NOMO-1 (cell line): Measurements from ENCODE around the gene CISH.
A peak's percentile ranks its signal among the peaks of the same experiment; 100 is the strongest.

Source experiments
- DNase-seq, 2 experiments: peaks; one replicate each; lab custom pipeline; 2025; ENCODE audit not compliant: unreplicated experiment in 2 of 2; lab: John Stamatoyannopoulos, UW

The CISH gene, protein sequence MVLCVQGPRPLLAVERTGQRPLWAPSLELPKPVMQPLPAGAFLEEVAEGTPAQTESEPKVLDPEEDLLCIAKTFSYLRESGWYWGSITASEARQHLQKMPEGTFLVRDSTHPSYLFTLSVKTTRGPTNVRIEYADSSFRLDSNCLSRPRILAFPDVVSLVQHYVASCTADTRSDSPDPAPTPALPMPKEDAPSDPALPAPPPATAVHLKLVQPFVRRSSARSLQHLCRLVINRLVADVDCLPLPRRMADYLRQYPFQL

DNA sequence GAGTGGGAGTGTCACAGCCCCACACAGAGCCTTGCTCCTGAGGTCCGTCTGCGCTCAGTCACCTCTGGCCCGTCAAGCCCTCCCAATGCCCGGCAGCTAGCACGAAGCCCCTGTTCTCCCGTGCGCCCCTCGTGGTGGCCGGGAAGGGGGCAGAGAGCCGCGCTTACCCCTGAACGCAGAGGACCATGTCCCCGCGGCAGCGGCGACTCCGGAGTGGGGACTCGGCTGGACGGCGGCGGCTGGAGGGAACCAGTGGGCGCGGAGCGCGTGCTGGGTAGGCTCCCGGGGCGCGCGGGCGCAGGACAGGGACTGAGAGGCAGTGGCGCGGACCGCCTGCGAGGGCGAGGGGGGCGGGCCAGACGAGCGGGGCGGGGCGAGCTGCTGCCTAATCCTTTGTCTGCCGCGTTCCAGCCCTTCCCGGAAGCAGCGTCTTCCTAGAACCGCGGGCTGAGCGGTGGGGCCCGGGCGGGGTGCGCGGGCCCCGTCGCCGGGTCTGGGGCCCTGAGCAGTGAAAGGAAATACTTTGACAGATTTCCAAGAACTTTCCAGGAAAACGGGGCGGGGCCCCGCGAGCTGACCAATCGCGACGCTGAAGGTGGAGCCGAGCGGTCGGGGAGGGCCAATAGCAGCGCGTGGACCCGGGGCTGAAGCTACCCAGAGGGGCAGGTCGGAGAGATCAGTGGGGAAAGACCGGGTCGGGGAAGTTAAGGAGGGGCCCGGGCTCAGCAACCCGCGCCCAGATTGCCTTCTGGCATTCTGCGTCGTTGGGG is at the start of gene CISH:
TSS of gene CISH (minus strand) at position 311 of the 770 bp plus-strand sequence. CDS start at position 187, 124 bp downstream.
- peak; percentile 97 to 98 for DNase-seq

DNA sequence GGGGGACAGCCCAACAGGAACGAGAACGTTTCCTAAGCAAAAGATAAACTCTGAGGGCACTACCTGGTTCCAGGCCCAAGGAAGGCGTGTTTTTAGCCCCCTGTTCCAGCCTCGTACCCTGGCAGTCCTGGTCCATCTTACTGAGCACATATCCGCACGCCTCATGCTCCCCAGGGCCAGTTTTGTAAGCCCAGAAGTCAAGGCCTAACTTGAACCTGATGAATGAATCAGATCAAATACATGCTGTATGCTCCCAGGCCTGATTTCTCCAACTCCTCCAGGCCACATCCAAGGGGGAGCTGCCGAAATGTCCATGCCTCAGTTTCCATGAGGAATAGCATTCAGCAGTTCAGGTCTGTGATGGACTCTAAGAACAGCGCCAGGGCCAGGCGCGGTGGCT is 48.8 kb upstream of the CISH start:
- DNase-seq: no peak

DNA sequence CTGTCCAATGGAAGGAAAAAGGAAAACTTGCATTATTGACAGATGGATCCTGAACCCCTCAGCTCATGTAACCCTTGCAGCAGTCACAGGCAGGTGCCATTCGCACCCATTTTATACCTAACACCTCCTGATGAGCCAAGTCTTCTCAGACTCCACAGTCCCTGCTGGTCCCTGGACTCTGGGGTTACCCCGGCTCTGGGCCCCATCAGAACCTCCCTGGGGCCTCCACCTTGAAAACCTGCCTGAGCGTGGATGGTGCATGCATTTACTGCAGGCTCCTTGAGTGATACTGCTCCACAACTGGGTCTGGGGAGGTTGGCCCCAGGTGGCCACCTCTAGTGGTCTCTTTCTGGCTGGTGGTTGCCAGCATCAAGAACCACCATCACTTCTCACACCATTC is 47.3 kb upstream of the CISH start:
- no peak for DNase-seq

DNA sequence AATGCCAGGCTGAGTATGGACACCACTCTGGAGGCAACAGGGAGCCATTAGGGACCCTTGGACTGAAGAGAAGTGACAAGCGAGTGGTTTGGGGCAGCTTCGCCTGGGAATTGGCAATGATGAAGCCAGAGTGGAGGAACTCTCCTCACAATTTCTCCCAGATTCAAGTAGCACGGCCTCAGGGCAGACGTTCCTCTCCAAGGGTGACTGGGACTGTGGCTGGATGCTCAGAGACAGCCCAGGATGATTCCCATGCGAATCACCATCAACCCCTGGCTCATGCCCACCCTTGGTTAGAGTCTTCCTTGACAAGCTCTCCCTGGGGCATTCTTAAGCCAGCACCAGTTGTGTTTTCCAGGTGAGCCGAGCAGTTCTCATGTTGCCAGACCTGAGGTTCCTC is 46.8 kb upstream of the CISH start:
- DNase-seq: no peak

DNA sequence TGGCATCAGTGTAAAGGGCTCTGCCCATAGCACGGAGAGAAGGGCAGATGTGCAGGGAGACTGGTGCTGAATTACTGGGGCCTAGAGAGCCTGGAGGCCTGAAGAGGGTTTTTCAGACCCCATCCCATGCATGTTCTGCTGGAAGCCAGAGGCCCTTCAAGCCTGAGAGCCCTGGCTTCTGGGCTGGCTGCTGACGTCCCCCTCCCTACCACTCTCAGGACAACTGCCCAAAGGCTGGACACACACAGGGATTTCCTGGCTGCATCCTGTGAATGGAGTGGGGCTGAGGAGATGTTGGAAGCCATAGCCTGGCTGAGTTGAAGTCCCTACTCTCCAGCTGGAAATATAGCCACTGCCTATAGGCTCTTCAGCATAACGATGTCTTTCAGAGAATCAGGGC is 46.2 kb upstream of the CISH start:
- DNase-seq: no peak

DNA sequence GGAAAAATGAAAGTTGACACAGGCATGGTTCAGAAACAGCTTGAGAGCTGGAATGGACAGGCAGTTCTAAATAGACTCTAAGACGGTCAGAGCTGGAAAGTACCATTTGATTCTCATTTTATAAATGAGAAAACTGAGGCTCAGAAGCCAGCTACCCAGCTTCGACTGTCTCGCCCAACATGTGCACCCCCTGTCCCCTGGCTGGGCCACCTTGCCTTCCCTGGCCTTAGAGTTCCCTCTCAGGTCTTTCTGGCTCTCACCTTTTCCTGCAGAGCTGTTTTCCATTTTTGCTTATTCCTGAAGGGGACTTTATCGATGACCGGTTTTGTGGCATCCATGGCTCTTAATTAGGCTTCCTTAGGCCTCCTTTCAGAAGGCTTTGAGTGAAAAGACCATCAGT is 45.8 kb upstream of the CISH start:
- no peak for DNase-seq

DNA sequence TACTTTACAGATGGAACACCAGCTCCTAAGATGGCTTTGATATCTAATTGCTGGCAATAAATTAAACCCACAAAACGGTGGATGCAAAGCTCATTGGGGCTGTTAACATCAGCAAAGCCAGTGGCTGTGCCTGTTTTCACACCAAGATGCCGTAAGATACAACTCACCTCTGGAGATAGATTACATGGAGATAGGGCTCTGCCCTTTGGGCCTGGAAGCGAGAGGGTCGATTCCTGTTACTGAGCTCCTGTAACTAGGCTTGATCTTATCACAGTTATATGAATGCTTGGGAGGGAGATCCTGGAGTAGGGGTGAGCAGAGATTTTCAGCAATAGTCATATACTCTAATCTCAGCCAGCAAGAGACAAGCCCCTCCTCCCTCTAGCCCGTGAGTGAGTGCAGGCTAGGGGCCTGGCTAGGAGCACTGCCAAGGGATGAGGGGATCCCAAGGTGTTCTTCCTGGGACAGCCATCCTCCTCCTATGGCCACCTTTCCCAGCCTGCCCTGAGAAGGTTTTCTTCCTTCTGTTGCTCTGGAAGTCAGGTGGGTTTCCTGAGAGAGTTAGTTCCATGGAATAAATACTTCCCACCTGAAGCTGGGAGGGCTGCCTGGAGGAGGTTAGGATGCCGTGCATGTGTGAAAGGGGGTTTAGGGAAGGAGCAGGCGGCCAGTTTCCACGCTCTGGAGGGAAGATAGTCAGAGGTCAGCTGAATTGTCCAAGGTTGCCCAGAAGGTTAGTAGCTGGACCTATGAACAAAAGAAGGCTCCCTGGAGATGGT is 45.0 kb upstream of the CISH start:
- DNase-seq: no peak

DNA sequence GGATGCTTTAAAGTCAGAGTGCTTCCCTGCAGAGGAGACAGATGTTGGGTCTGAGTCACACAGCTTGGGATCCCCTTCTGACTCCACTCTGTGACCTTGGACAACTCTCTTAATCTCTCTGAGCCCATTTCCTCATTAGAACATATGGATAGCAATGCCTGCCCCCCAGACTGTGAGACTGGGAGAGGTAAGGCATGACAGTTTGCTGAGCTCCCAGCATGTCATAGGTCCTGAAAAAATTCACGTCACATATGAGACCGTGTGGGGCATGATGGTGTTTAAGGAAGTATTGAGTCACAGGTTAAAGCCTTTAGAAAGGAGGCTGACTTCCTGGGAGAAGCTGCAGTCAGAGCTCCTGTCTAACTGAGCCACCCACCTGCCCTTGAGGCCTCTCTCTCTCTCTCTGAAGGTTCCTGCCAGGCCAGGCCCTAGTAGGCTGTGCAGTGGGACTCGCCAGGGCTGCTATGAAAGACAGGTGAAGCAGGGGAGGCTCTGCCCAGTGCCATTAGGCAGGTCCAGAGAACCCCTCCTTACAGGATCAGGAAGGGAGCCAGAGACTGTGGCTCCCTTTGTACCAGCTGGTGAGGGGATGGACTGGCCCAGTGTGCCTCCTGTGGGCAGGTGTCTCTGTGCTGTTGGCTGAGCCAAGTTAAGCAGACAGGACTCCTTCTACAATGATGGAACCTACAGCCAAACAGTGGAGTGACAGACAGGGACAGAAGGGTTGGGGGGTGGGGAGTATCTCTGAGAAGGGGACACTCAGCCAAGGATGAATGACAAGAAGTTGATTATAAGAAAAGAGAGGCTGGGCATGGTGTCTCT is 43.6 kb upstream of the CISH start:
- no peak for DNase-seq

DNA sequence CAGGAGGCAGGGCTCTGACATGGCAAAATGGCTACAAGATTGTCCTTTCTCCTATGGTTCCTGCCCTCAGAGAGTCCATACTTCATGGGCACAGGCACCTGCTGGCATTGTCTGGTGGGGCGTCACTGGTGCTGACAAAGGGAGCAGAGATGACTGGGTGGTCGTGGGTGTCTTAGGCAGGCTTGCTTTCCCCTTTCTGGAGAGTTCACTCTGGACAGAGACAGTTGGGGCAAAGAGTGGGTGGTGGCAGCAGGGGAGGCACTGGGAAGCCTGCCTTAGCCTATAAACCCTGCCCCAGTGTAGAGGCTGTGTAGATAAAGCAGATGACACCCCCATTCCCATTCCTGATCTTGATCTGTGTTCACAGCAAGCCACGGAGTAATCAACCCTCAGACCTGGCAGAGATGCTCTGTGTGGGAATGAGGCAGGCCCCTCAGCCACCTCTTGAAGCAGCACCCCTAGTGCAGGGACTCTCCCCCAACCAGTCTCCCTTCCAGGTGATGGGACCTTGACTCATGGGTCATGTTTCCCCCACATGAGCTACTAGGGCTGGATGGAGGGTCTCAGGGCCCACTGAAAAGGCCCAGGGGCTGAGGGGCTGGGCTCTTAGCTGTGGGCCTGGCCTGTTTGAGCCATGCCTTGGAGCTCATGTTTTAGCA is 42.5 kb upstream of the CISH start:
- DNase-seq: no peak

DNA sequence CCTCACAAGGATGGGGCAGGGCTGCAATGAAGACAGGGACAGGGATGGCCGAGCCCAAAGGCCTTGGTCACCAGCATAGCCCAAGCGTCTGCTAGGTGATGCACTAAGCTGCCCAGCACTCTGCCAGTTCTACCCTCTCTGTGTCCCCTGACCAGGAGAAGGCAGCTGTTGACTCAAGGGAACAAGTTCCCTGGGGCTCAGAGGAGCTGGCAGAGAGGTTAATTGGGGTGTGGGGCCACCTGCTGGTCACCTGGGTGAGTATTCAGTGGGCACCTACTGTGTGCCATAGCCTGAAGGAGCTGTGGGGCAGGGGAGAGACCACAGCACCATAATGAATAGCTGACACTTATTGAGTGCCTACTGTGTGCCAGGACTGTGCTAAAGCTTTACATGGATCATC is 41.1 kb upstream of the CISH start:
- peak in 1 of 2 experiments; percentile 30 for DNase-seq

DNA sequence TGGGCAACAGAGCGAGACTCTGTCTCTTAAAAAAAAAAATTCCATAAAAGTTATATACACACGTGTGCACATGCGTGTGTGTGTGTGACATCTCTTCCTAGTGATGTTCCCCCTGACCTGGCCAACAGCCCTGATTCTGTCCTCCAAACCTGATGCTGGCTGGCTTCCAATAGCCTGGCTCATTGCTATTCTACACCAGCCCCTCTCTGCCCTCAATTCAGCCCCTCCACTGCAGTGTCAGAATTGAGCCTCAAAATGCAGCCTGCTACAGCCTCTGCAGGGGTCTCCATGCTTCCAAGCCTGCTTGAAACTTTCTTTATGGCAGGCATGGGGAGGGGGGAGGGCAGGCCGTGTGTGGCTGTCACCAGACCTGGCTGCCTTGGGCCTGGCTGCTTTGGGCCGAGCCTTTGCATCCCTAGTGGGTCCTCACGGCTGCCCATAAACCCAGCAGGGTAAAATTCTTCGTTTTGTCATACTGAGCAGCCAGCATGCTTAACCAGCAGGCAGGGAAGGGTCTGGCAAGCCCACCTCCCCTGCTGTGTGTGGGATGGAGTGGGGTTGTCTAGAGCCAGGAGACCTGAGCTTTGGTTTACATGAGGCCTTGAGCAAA is 40.5 kb upstream of the CISH start:
- no peak for DNase-seq

DNA sequence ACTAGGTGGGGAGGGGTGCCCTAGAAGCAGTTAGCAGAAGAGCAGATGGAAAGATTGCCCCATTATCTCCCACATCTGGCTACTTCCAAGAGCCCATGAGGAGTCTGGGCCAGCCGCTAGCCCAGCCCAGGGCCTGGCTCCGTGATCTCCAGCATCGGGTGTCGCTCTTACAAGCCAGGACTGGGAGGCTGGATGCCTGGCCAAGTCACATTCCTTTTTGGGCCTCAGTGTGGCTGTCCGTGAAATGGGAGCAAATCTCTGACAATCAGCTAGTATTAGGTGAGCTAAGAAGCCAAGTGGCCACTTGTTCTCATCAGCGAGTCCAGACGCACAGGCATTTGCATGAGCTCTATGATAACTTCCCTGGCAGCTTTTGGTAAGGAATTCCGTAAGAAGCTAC is 39.9 kb upstream of the CISH start:
- DNase-seq: no peak

DNA sequence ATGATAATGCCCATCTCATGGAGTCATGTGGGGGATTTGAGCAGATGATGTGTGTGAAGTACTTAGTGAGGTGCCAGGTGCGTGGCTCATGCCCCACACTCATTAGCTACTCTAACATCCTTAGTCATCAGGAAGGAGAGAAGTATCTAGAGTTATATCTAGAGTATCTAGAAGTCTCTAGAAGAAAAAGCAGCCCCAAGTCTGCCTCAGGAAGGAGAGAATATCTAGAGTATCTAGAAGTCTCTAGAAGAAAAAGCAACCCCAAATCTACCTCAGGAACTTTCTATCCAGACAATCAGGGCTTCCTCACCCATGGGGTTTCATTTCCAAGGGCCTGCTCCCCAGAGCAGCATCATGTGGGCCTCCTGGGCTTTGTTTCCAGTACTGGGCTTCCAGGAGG is 38.4 kb upstream of the CISH start:
- DNase-seq: no peak

DNA sequence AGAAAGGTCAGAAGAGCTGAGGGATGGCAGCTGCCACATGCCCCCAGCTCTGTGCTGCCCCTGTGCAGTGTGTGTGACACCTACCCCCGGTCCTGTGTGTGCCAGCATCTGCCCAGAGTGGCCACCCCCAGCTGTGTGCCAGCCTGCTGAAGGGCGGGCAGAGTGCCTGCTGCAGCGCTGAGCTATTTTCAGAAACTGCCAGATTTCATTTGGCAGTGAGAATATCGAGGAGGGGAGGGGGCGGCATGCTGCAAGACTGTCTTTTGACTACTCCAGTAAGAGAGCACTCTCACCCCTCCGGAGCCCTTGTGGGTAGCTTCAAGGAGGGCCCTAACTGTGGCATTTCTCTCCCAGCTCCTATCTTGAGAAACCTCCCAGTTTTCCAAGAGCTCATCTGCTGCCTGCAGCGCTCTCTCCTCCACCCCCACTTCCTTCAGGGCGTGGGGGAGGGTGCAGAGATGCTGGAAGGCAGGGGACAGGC is 37.9 kb upstream of the CISH start:
- DNase-seq: no peak

DNA sequence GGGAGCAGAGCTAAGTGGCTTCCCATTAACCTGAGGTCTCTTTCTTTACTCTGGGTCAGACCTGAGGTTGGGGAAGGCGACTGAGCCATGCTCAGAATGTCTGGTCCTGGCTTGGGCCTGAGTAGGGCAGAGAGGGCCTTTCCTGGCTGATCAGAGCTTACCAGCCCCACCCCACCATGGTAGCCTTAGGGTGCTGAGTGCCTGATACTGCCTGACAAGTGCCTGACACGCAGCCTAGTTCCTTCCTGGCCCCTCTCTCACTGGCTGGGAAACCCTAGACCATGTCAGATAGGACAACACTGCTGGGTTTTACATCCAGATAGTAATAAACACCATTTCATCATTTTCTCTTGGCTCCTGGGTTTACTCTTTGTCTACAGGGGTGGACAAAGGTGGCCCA is 37.4 kb upstream of the CISH start:
- DNase-seq: no peak

DNA sequence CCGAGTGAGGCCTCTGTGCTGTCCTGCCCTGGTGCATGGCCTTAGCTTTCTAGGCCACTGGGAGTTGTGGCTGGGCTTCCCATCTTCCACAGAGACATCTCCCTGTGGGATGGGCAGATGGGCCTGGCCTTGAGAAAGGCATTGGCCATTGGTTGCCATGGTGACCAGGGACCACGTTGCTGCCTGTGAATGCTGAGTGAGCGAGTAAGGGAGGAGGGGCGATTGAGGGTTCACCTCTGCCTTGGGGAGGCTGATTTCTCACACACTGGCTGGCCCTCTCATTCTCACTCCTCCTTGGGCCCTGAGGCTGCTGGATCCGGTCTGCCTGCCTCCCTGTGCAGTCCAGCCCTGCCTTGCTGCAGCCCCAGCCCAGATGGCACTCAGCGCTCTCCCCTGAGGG is 36.7 kb upstream of the CISH start:
- no peak for DNase-seq

DNA sequence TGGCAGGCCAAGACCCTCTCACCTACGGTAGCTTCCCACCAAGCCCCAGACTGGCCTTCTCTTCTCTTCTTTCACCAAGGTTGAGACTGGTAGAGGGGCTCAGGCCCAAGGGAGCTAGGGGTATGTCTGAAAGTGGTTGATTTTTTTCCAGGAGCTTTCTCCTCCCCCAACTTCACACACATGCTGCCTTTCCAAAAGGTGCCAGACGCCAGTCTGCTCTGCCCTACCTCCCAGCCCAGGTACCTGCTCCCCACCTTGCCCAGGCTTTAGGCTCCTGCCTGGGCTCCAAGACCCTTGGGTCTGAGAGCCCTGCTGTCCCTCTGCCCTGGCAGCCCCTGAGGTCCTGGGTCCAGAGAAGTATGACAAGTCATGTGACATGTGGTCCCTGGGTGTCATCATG is 33.8 kb upstream of the CISH start:
- DNase-seq: no peak

DNA sequence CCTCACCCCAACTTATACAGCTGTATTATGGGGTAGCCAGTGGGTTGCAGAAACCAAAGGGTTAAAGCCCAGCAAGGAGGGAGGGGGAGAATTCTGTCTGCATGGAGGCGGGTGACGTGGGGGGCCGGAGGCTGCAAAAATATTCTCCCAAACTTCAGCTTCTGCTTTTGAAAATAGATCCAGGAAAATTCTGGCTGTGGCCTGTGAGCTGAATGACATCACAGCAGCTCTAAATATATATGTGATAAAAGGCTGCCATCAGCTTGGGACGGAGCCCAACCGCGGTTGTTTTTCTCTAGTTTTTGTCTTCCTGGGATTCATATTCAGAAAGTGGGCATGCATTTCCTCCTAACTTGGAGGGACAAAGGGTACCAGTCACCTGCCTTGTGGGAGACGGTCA is 33.0 kb upstream of the CISH start:
- DNase-seq: no peak

DNA sequence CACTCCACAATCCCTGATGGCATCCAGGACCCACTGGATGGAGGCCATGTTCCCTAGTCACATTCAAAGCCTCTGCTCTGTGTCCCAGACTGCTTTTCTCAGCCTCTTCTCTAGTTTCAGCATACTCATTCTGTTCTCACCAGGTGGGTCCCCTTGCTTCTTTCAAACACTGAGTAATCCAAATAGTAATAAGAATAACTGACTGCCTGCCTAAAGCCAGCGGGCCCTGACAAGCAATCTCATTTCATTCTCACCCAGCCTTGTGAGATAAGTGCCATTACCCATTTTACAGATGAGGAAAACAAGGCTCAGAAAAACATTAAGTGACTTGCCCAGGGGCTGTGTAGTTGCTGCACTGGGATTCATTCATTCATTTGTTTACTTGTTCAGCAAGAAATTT is 30.8 kb upstream of the CISH start:
- DNase-seq: no peak

DNA sequence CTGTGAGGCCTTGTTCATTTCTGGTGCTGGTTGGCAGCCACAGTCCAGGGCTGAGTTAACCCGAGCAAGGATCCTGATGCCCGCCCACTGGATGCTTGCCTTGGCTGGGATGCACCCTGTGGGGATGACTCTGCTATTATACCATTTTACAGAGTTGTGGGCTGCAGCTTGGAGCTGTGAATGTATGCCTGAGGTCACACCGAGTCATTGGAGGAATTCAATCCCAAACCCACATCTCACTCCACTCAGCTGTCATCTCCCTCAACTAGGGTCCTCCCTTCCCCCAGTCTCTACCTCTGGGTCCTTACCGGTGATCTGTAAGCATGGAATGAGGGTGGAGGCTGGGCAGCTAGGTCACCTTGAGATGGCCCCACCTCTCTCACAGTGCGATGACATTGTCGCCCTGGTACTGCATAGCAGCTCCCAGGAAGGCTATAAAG is 27.5 kb upstream of the CISH start:
- no peak for DNase-seq
